Stimulated activated CD4-positive, alpha-beta T cell treated with anti-CD3 and anti-CD28 coated beads, Interleukin-4, amount 100 ng/mL, for 1 hour (primary cell): ENCODE measurements around the gene RFX4.
A peak's percentile ranks its signal among the peaks of the same experiment; 100 is the strongest.

Experiments used
- DNase-seq: peaks from one replicate; pipeline ENCODE4 v3.0.0-alpha.2; 2020

Gene RFX4

GRCh38 chr12:106769546-106769945 is 186.7 kb downstream of the RFX4 start:
- no peak for DNase-seq

GRCh38 chr12:106771425-106771824 is 188.6 kb downstream of the RFX4 start:
- no peak for DNase-seq

GRCh38 chr12:106773286-106774004 is 190.6 kb downstream of the RFX4 start:
- no peak for DNase-seq

GRCh38 chr12:106774005-106774807 is 191.4 kb downstream of the RFX4 start, which contains the start of gene RIC8B:
TSS of gene RIC8B (plus strand) at chr12:106774682. CDS start at chr12:106774746, 64 bp downstream.
- peak; percentile 77 for DNase-seq

- DNase-seq, result no peak
Observed at GRCh38 chr12:106774808-106775524, 192.2 kb downstream of the RFX4 start.

- DNase-seq, result no peak
Observed at GRCh38 chr12:106776897-106777296, 194.1 kb downstream of the RFX4 start.

GRCh38 chr12:106780010-106780631 is 197.3 kb downstream of the RFX4 start:
- no peak for DNase-seq

- no peak for DNase-seq
Observed at GRCh38 chr12:106782619-106783018, 199.8 kb downstream of the RFX4 start.

GRCh38 chr12:106783515-106783914 is 200.7 kb downstream of the RFX4 start:
- DNase-seq, result no peak

- no peak for DNase-seq
Observed at GRCh38 chr12:106790020-106790419, 207.2 kb downstream of the RFX4 start.

- DNase-seq, result no peak
Observed at GRCh38 chr12:106791531-106791930, 208.7 kb downstream of the RFX4 start.

GRCh38 chr12:106794369-106794768 is 211.6 kb downstream of the RFX4 start:
- DNase-seq, result no peak

GRCh38 chr12:106801167-106801708 is 218.4 kb downstream of the RFX4 start:
- DNase-seq, result no peak

GRCh38 chr12:106801830-106802533 is 219.2 kb downstream of the RFX4 start:
- no peak for DNase-seq

GRCh38 chr12:106804668-106805067 is 221.9 kb downstream of the RFX4 start:
- no peak for DNase-seq
